SK-N-SH treated with all-trans-retinoic acid at 6 μM for 48 hours (cell line): ENCODE results near the gene SORCS1.

Experiments
- ATAC-seq: fragments of 200-7000 bp; cut with Tn5 transposase; 3 replicates; pipeline ENCODE4 v1.9.1; 2020; ENCODE audit warnings: mild to moderate bottlenecking, moderate library complexity
- ARNTL ChIP-seq: fragments of 450-650 bp; formaldehyde crosslinking; IDR thresholded peaks from 2 replicates; pipeline ENCODE4 v1.5.0; 2020; ENCODE audit warnings: low read depth, mild to moderate bottlenecking, moderate library complexity, borderline replicate concordance
- BACH2 ChIP-seq: fragments of 250-450 bp; sonication (Bioruptor Pico); IDR thresholded peaks from 2 replicates; pipeline ENCODE4 v1.9.0; 2021; ENCODE audit warnings: mild to moderate bottlenecking, borderline replicate concordance
- CREB5 ChIP-seq: fragments of 250-450 bp; sonication (Bioruptor Pico); IDR thresholded peaks from 2 replicates; pipeline ENCODE4 v1.5.1; 2020; ENCODE audit warnings: low read depth, mild to moderate bottlenecking, moderate library complexity
- CSDC2 ChIP-seq: fragments of 250-450 bp; sonication (Bioruptor Pico); IDR thresholded peaks from 2 replicates; pipeline ENCODE4 v1.5.0; 2020; ENCODE audit warnings: mild to moderate bottlenecking, moderate library complexity
- CSRNP3 ChIP-seq: fragments of 250-450 bp; sonication (Bioruptor Pico); IDR thresholded peaks from 2 replicates; pipeline ENCODE4 v1.5.1; 2021; ENCODE audit warnings: mild to moderate bottlenecking, moderate library complexity
- ESRRG ChIP-seq: fragments of 250-450 bp; sonication (Bioruptor Pico); IDR thresholded peaks from 2 replicates; pipeline ENCODE4 v1.6.1; 2021; ENCODE audit warnings: mild to moderate bottlenecking
- GLIS3 ChIP-seq: fragments of 250-450 bp; sonication (Bioruptor Pico); IDR thresholded peaks from 2 replicates; pipeline ENCODE4 v1.5.0; 2020; ENCODE audit warnings: mild to moderate bottlenecking, moderate library complexity
- ISL1 ChIP-seq: fragments of 250-450 bp; sonication (Bioruptor Pico); IDR thresholded peaks from 2 replicates; pipeline ENCODE4 v2.1.2; 2022; ENCODE audit warnings: mild to moderate bottlenecking, moderate library complexity
- OSR1 ChIP-seq: fragments of 250-450 bp; sonication (Bioruptor Pico); IDR thresholded peaks from 2 replicates; pipeline ENCODE4 v1.8.0; 2022; ENCODE audit warnings: moderate library complexity, mild to moderate bottlenecking, inconsistent platforms
- PPARA ChIP-seq: fragments of 250-450 bp; sonication (Bioruptor Pico); IDR thresholded peaks from 2 replicates; pipeline ENCODE4 v1.5.0; 2020; ENCODE audit warnings: mild to moderate bottlenecking, borderline replicate concordance
- RARB ChIP-seq: fragments of 250-450 bp; sonication (Bioruptor Pico); IDR thresholded peaks from 2 replicates; pipeline ENCODE4 v1.8.0; 2021; ENCODE audit warnings: mild to moderate bottlenecking, moderate library complexity
- SNAI2 ChIP-seq: fragments of 250-450 bp; sonication (Bioruptor Pico); IDR thresholded peaks from 2 replicates; pipeline ENCODE4 v1.5.0; 2020; ENCODE audit warnings: mild to moderate bottlenecking, moderate library complexity
- TCF4 ChIP-seq: fragments of 250-450 bp; sonication (Bioruptor Pico); IDR thresholded peaks from 2 replicates; pipeline ENCODE4 v1.8.0; 2021; ENCODE audit warnings: mild to moderate bottlenecking, moderate library complexity, borderline replicate concordance
- TOX ChIP-seq: fragments of 250-450 bp; sonication (Bioruptor Pico); IDR thresholded peaks from 2 replicates; pipeline ENCODE4 v1.8.0; 2021; ENCODE audit warnings: mild to moderate bottlenecking, moderate library complexity, borderline replicate concordance
- TSHZ2 ChIP-seq: fragments of 250-450 bp; sonication (Bioruptor Pico); IDR thresholded peaks from 2 replicates; pipeline ENCODE4 v1.5.0; 2020; ENCODE audit warnings: mild to moderate bottlenecking, moderate library complexity
- ZC3H10 ChIP-seq: fragments of 250-450 bp; sonication (Bioruptor Pico); IDR thresholded peaks from 2 replicates; pipeline ENCODE4 v1.5.1; 2021; ENCODE audit warnings: mild to moderate bottlenecking, moderate library complexity
- ZFP3 ChIP-seq: fragments of 250-450 bp; sonication (Bioruptor Pico); IDR thresholded peaks from 2 replicates; pipeline ENCODE4 v1.5.0; 2020; ENCODE audit warnings: mild to moderate bottlenecking, moderate library complexity
- ZFP30 ChIP-seq: fragments of 450-650 bp; formaldehyde crosslinking; IDR thresholded peaks from 2 replicates; pipeline ENCODE4 v1.5.0; 2022; ENCODE audit warnings: mild to moderate bottlenecking, moderate library complexity
- ZNF565 ChIP-seq: fragments of 450-650 bp; formaldehyde crosslinking; conservative IDR thresholded peaks from 2 replicates; pipeline ENCODE4 v1.5.0; 2020; ENCODE audit warnings: low read depth, mild to moderate bottlenecking, moderate library complexity
- ZNF70 ChIP-seq: fragments of 450-650 bp; formaldehyde crosslinking; IDR thresholded peaks from 2 replicates; pipeline ENCODE4 v1.5.0; 2020; ENCODE audit warnings: mild to moderate bottlenecking, moderate library complexity
- ZNF8 ChIP-seq: fragments of 450-650 bp; formaldehyde crosslinking; IDR thresholded peaks from 2 replicates; pipeline ENCODE4 v1.5.0; 2020; ENCODE audit warnings: mild to moderate bottlenecking, moderate library complexity

The SORCS1 gene

GRCh38 chr10:107064075-107064474, 100.4 kb downstream of the SORCS1 start (continued):
- TF ChIP-seq TSHZ2 = no peak
- TF ChIP-seq ZC3H10 (CRISPR knock-in tag) = no peak
- no peak for TF ChIP-seq ZNF565
- TF ChIP-seq PPARA (CRISPR knock-in tag) = no peak
- TF ChIP-seq CSDC2 (CRISPR knock-in tag) = no peak
- no peak for TF ChIP-seq ARNTL (CRISPR knock-in tag)
- no peak for TF ChIP-seq CSRNP3 (CRISPR knock-in tag)

GRCh38 chr10:107059872-107060271, 104.6 kb downstream of the SORCS1 start:
- no peak for TF ChIP-seq RARB (CRISPR knock-in tag)
- TF ChIP-seq ISL1 (CRISPR knock-in tag) = peak; percentile 92
- peak; percentile 69 for TF ChIP-seq TCF4 (CRISPR knock-in tag)
- TF ChIP-seq BACH2 = no peak
- TF ChIP-seq CREB5 (CRISPR knock-in tag) = peak; percentile 66
- TF ChIP-seq GLIS3 (CRISPR knock-in tag) = no peak
- TF ChIP-seq ZNF70 (CRISPR knock-in tag) = no peak
- TF ChIP-seq ZFP3 (CRISPR knock-in tag) = no peak
- TF ChIP-seq ZFP30 (CRISPR knock-in tag) = no peak
- 0 out of 2 replicates have a peak, but pooled peaks have one; percentile 89 for TF ChIP-seq TSHZ2
- TF ChIP-seq, all 23 proteins: peak for 4
- ATAC-seq = no peak; the same call in 2 of the 3 replicates

GRCh38 chr10:107059068-107059804, 105.3 kb downstream of the SORCS1 start:
- TF ChIP-seq ZNF70 (CRISPR knock-in tag) (no peak), ZNF565 (no peak), TOX (CRISPR knock-in tag) (no peak), ARNTL (CRISPR knock-in tag) (no peak), RARB (CRISPR knock-in tag) (no peak), ESRRG (no peak), TSHZ2 (no peak), CSDC2 (CRISPR knock-in tag) (no peak), ZC3H10 (CRISPR knock-in tag) (no peak), PPARA (CRISPR knock-in tag) (no peak), ZFP3 (CRISPR knock-in tag) (no peak), CREB5 (CRISPR knock-in tag) (no peak), SNAI2 (CRISPR knock-in tag) (no peak), ZFP30 (CRISPR knock-in tag) (no peak), ZNF8 (CRISPR knock-in tag) (no peak), OSR1 (CRISPR knock-in tag) (no peak)
- ATAC-seq = no peak; the same call in 2 of the 3 replicates
